HCT116 (cell line): ENCODE results near the gene BTBD16. TPM values are rescaled to one million over a fixed set of nuclear protein-coding genes. Genes with fewer than 3 reads are reported as not detected.

Experiments
- ATAC-seq: fragments of 200-7000 bp; cut with Tn5 transposase; 2 replicates; pipeline ENCODE4 v1.9.1; 2020; ENCODE audit warnings: mild to moderate bottlenecking, moderate library complexity
- BruUV-seq: library from RNA; stranded (reverse); fragments of 400-500 nt; replicated peaks from 2 replicates; lab custom pipeline; 2021; lab: Mats Ljungman, UMichigan
- CTCF ChIA-PET: fragments of 300-600 bp; sonication (Branson Sonifier 250); formaldehyde crosslinking; loops from one replicate; lab custom pipeline; 2021; ENCODE audit warnings: antibody characterized with exemption; lab: Charles Lee
- POLR2A ChIA-PET: fragments of 300-600, 350-600 bp; sonication (Branson Sonifier 250); formaldehyde crosslinking; loops from one replicate; lab custom pipeline; 2021; ENCODE audit warnings: antibody characterized with exemption; lab: Charles Lee
- RAD21 ChIA-PET, 2 experiments: fragments of 300-600 bp; sonication (Branson Sonifier 250); formaldehyde crosslinking; loops; one replicate each; lab custom pipeline; 2023; ENCODE audit warnings: low total read pairs in 2 of 2; ENCODE audit not compliant: uncharacterized antibody in 2 of 2, unreplicated experiment in 2 of 2, low non-redundant PET in 1 of 2; lab: Charles Lee
- DNase-seq: peaks from one replicate; pipeline ENCODE4 v3.0.0-alpha.2; 2010; ENCODE audit warnings: low read depth, low spot score
- H2AFZ ChIP-seq: fragments of 200-600 bp; shearing (Covaris generic), sonication (generic); 2 replicates; pipeline ENCODE4 v1.6.1; 2017; ENCODE audit warnings: low read depth, mixed run types, mixed read lengths, antibody characterized with exemption, low read length; ENCODE audit not compliant: poor library complexity, severe bottlenecking
- H3K27ac ChIP-seq: 2 replicates; pipeline ENCODE4 v1.5.1; 2012; ENCODE audit warnings: low read depth, low read length
- H3K27me3 ChIP-seq: fragments of 200-600 bp; sonication (generic); 2 replicates; pipeline ENCODE4 v1.6.1; 2016; ENCODE audit warnings: mixed run types, low read length, mixed read lengths; ENCODE audit not compliant: insufficient read depth
- H3K36me3 ChIP-seq, 2 experiments: fragments of 200-500 bp in 1 of 2; fragments of 200-600 bp in 1 of 2; sonication (Bioruptor generic) in 1 of 2; sonication (generic) in 1 of 2; 2 replicates each; pipeline versions ENCODE4 v1.5.1 to v1.6.1; 2014 to 2016; ENCODE audit warnings: low read length in 2 of 2, inconsistent platforms in 1 of 2, mixed read lengths in 1 of 2, mixed run types in 1 of 2; ENCODE audit not compliant: insufficient read depth in 2 of 2, control insufficient read depth in 1 of 2
- H3K4me1 ChIP-seq, 2 experiments: fragments of 200-600 bp in 1 of 2; sonication (generic) in 1 of 2; 2 replicates each; pipeline versions ENCODE4 v1.5.1 to v1.6.1; 2012 to 2017; ENCODE audit warnings: low read length in 2 of 2, inconsistent platforms in 1 of 2, mild to moderate bottlenecking in 1 of 2, mixed read lengths in 1 of 2, mixed run types in 1 of 2, moderate library complexity in 1 of 2; ENCODE audit not compliant: insufficient read depth in 2 of 2, control insufficient read depth in 1 of 2
- H3K4me2 ChIP-seq: fragments of 200-600 bp; sonication (generic); 2 replicates; pipeline ENCODE4 v1.6.1; 2017; ENCODE audit warnings: mixed run types, low read length, mixed read lengths
- H3K4me3 ChIP-seq, 2 experiments: fragments of 200-600 bp in 1 of 2; sonication (generic) in 1 of 2; replicated peaks in 1 of 2; 2 replicates each; pipeline ENCODE4 v1.5.1; 2011 to 2016; ENCODE audit warnings: low read length in 2 of 2, control low read depth in 1 of 2, low read depth in 1 of 2, mild to moderate bottlenecking in 1 of 2, mixed read lengths in 1 of 2, mixed run types in 1 of 2
- H3K79me2 ChIP-seq: fragments of 200-600 bp; sonication (generic); 2 replicates; pipeline ENCODE4 v1.6.1; 2017; ENCODE audit warnings: mild to moderate bottlenecking, mixed run types, low read length, moderate library complexity, mixed read lengths; ENCODE audit not compliant: insufficient read depth
- H3K9ac ChIP-seq: fragments of 200-600 bp; sonication (generic); 2 replicates; pipeline ENCODE4 v1.6.1; 2016; ENCODE audit warnings: low read length, mixed read lengths
- H3K9me2 ChIP-seq: fragments of 200-600 bp; sonication (generic), shearing (Covaris generic); 2 replicates; pipeline ENCODE4 v1.6.1; 2017; ENCODE audit warnings: mixed run types, mild to moderate bottlenecking, moderate library complexity; ENCODE audit not compliant: insufficient read depth
- H3K9me3 ChIP-seq, 2 experiments: fragments of 200-500 bp in 1 of 2; fragments of 200-600 bp in 1 of 2; sonication (Bioruptor generic) in 1 of 2; sonication (generic) in 1 of 2; 2 replicates each; pipeline ENCODE4 v1.6.1; 2014 to 2017; ENCODE audit warnings: low read length in 2 of 2, mixed read lengths in 2 of 2, inconsistent platforms in 1 of 2, low read depth in 1 of 2, mild to moderate bottlenecking in 1 of 2, mixed run types in 1 of 2, moderate library complexity in 1 of 2; ENCODE audit not compliant: control insufficient read depth in 1 of 2, insufficient read depth in 1 of 2
- H4K20me1 ChIP-seq: fragments of 200-600 bp; sonication (generic), shearing (Covaris generic); 2 replicates; pipeline ENCODE4 v1.6.1; 2017; ENCODE audit warnings: mixed run types, mild to moderate bottlenecking, moderate library complexity; ENCODE audit not compliant: insufficient read depth
- ATF3 ChIP-seq: IDR thresholded peaks from 2 replicates; pipeline ENCODE4 v1.6.1; 2012
- EZH2 ChIP-seq: fragments of 200-600 bp; sonication (generic); IDR thresholded peaks from 2 replicates; pipeline ENCODE4 v1.6.1; 2017; ENCODE audit warnings: antibody characterized with exemption, mixed run types
- FOSL1 ChIP-seq: IDR thresholded peaks from 2 replicates; pipeline ENCODE4 v1.6.1; 2012; ENCODE audit warnings: low read depth
- POLR2AphosphoS5 ChIP-seq: IDR thresholded peaks from 2 replicates; pipeline ENCODE4 v1.6.1; 2011; ENCODE audit warnings: mild to moderate bottlenecking, low read depth, low read length, moderate library complexity
- SP1 ChIP-seq: IDR thresholded peaks from 2 replicates; pipeline ENCODE4 v1.6.1; 2012; ENCODE audit warnings: low read depth
- ZFX ChIP-seq: fragments of 450-650 bp; IDR thresholded peaks from 2 replicates; pipeline ENCODE4 v1.6.1; 2017
- intact Hi-C: fragments of 100-400 bp; cut with micrococcal nuclease; formaldehyde crosslinking; loops from 2 replicates; pipeline ENCODE4 v1.10.0; 2022
- total RNA-seq: library from RNA; stranded (reverse); gene quantifications from one replicate; pipeline ENCODE4 v1.2.1, GENCODE V29; 2021; ENCODE audit not compliant: unreplicated experiment

BTBD16 gene
- total RNA-seq, 1 experiment from 2014 or later: 0.27 TPM

- peaks cover 0 to 5% of the 10 kb centered on the region in 2 experiments; a peak in 1 of 4 replicates for H3K36me3 ChIP-seq
- CTCF ChIA-PET: no interaction called here
These were observed 26.0 kb upstream of the BTBD16 start for GRCh38 chr10:122245136-122245535.

GRCh38 chr10:122245897-122246296, 25.2 kb upstream of the BTBD16 start:
- TF ChIP-seq ATF3 (no peak), ZFX (no peak), FOSL1 (no peak), EZH2 (no peak), SP1 (no peak)
- BruUV-seq: no TSS peak
- ChIA-PET RAD21 (no interaction called here), POLR2A (no interaction called here), CTCF (no interaction called here)
- no peak overlapping the region for H2AFZ ChIP-seq
- H3K4me3 ChIP-seq: no peak overlapping the region
- H3K79me2 ChIP-seq: no peaks in the 10 kb centered on the region
- intact Hi-C loops: no loop called here
- H3K36me3 ChIP-seq: peaks cover 0 to under 1% of the 10 kb centered on the region in 2 experiments; a peak in 1 of 4 replicates
- ATAC-seq (no peak), DNase-seq (no peak)
- no peaks in the 10 kb centered on the region for H3K9me3 ChIP-seq
- no peaks in the 10 kb centered on the region for H3K4me1 ChIP-seq
- H4K20me1 ChIP-seq: no peaks in the 10 kb centered on the region
- no peaks in the 10 kb centered on the region for H3K27me3 ChIP-seq
- H3K27ac ChIP-seq: no peak overlapping the region
- no peak overlapping the region for H3K9ac ChIP-seq
- no peaks in the 10 kb centered on the region for H3K9me2 ChIP-seq
- no peak overlapping the region for H3K4me2 ChIP-seq

More at GRCh38 chr10:122245136-122245535, 26.0 kb upstream of the BTBD16 start:
- DNase-seq: no peak
- Histone ChIP-seq H2AFZ (no peak overlapping the region), H3K27ac (no peak overlapping the region), H4K20me1 (no peaks in the 10 kb centered on the region), H3K4me2 (no peak overlapping the region), H3K27me3 (no peaks in the 10 kb centered on the region), H3K9me3 (no peaks in the 10 kb centered on the region), H3K79me2 (no peaks in the 10 kb centered on the region), H3K4me3 (no peak overlapping the region), H3K9me2 (no peaks in the 10 kb centered on the region), H3K4me1 (no peaks in the 10 kb centered on the region), H3K9ac (no peak overlapping the region)
- intact Hi-C loops: no loop called here
- POLR2A ChIA-PET: no interaction called here
- ATAC-seq: no peak
- TF ChIP-seq POLR2AphosphoS5: no peak
- TF ChIP-seq ATF3: no peak
- BruUV-seq: no TSS peak
- RAD21 ChIA-PET: no interaction called here
